HG03064 (cell line): ENCODE data around the gene MRO.
"Not testable (repeated sequence)": the region's sequence is repeated elsewhere in the genome, so short reads cannot be mapped to it uniquely, and the experiment has no call there.

Source experiments
- ATAC-seq: cut with Tn5 transposase; IDR thresholded peaks from one replicate; pipeline ENCODE4 v1.9.1; 2021; ENCODE audit warnings: low read depth; ENCODE audit not compliant: unreplicated experiment

The MRO gene

DNA sequence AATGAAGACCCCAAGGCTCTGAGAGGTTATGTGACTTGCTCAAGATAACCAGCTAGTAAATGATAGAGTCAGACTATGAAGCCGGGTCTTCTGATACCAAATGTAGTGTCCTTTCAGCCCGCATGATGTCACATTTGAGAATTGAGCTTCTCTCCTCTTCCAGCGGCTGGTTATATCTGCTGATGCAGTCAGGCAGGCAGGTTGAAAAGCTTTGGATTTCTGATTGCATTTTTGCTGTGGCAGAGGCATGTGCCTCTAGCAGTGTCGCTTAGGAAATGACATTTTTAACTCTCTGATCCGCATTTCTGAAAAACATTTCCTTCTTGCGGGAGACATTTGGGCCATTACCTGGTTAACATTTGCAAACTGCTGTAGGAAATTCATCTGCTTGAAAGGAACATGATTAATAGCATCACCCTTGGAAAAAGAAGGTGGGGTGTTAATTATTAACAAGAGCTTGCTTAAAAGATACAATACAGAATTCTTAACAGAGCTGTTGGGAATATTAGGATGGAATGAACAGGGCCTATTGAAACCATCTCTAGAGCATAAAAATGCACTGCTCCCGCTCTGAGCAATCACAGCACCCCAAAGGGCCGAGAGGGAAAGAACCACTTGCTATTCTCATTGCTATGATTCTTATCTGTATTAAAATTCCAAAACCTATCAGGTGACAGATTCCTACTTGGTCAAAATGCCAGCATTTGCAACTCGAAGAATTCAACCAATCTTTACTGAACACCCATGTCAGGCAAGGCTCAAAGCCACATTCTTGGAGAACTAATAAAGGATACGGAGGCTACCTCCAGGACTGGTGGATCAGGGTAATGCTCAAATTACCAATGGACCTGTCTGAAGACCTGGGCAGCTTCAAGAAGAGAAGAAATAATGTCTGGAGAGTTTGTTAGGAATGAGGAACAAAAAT lies 25.9 kb downstream of the MRO start:
- ATAC-seq: no peak

DNA sequence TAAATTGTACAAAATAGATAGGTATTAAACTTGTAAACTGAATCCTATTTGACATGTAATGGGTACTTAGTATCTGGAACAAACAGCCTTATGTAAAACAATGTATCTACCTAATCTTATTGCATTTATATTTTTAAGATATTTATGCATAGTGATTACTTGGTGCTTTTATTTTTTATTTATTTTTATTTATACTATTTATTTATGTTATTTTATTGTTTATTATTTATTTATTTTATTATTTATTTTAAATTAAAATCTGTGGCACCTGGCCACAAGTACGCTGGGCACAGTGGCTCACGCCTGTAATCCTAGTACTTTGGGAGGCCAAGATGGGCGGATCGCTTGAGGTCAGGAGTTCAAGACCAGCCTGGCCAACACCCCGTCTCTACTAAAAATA lies 26.9 kb downstream of the MRO start:
- no peak for ATAC-seq

DNA sequence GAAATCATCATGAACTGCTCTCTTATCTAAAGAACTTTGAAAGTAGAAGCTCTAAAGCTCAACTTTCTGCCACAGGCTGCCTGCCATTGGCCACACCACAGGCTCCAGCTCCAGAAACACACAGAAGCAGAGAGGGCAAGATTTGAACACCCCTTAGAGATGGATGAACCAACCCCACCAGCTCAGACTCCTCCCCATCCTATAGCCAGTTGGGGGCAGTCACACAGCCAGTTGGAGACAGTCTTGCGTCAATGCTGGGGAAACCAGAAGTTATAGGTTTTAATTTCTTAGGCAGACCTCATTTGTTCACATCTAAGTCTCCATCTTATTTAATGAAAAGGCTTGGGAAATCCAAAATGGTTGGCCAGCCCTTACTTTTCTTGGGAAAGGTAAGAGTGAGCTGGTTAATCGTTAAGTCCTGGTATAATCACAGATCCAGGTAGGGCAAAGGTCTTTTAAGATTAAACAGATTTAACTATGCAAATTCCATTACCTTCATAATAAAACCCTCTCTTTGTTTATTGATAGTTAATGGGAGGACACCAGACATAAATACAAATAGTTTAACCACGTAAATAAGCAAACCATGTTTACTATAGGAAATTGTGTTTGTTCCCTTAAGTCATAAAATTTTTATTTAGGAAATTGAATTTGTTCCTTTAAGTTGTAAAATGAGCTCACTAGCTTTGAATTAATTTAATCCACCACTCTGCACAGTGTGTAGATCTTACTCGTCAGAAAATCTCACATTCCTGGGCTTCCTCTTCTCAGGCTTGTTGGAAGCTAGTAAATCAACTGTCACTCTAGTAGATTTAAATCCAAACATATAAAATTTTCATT lies 28.0 kb downstream of the MRO start:
- no peak for ATAC-seq

DNA sequence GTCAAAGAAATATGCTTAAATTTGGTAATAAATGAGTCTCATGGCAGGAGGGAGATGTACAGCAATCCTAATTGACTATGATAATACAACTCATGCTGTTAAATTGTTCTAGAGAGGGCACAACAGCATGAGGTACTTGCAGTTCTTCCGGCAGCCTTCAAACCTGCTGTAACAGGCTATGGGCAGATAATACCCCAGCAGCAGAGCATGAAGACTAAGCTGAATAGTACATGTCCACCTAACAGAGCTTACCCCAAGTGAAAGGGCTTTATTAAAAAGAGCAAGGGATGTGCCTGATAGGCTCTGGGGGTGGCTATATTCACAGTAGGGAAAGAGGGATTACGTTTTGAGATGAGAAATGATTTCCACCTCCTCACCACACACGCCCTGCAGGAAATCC lies 28.9 kb downstream of the MRO start:
- ATAC-seq: no peak

DNA sequence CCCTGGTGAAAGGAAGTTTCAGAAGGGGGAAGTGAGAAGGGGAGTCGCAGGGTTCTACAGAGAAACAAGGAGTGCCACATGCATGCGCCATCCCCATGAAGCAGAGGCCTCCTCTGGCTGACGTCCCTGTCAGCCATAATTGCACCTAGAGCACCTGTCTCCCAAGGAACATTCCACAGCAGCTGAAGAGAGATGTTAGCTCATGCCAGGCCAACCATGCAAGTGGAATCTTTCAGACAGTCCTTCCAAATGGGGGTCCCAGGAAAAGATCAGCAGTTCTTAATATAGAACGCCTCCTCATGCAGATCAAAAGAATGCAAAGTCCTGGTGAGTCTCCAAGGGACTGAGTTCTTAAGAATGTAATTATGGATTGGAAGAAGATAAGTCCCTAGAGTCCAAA lies 29.6 kb downstream of the MRO start:
- no peak for ATAC-seq

DNA sequence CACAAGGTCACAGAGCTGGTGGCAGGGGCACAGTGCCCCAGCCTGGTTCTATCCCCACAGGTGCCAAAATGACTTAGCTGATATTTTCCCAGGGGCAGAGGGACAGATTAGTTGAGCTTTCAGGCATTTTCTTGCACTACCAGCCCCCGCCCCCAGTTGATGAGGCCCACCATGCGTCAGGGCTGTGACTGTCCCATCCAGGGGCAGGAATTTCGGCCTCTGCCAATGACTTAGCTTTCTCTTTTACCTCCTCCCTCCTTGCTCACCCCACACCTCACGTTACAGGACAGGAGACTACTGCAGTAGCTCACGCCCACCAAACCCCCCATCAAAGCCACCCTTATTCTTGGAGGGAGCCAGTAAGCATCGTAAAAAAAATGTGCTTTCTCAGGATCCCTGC lies 31.5 kb downstream of the MRO start:
- no peak for ATAC-seq

DNA sequence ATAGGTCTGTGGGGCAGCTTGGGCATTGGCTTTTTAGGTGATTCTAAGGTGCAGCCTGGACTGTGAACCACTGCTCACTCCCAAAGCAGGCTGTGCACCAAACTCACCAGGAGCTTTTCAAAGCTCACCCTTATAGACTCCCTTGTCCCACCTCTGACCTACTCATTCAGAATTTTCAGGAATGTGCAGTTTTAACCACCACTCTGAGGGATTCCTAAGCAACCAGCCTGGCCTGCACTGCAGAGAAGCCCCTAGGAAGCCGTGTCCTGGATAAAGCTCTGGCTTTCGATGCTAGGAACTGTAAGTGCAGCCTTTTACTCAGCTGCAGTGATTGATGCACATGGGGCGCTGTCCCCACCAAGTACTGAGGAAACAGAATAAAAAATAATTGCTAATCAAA lies 33.0 kb downstream of the MRO start:
- no peak for ATAC-seq

DNA sequence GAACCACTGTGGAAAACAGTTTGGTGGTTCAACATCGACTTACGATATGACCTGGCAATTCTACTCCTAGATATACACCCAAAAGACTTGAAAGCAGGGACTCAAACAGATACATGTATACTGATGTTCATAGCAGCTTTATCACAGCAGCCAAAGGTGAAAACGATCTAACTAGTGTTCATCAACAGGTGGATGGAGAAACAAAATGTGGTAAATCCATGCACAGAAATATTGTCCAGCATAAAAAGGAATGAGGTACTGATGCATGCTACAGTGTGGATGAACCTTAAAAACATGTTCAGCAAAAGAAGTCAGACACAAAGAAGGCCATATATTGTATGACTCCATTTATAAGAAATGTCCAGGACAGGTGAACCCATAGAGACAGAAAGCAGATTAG lies 36.3 kb downstream of the MRO start:
- no peak for ATAC-seq

DNA sequence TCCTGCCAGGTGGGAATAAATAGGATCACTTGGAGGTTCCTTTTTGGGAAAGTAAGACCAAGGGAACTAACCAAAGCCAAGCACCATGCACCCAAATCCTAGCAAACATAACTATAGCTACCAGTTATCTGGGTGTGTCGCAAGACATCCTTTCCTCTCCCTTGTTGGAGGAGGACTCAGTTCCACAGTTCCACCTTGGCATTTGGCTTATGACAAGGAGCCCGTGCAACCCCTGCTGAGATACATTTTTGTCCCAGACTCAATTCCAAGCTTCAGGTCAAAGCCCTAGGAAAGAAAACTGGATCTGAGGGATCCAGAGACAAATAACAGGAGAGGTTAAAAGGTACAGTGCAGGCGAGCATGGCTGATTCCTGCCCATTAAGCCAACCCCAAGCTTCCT lies 40.8 kb downstream of the MRO start:
- not testable (repeated sequence) for ATAC-seq

DNA sequence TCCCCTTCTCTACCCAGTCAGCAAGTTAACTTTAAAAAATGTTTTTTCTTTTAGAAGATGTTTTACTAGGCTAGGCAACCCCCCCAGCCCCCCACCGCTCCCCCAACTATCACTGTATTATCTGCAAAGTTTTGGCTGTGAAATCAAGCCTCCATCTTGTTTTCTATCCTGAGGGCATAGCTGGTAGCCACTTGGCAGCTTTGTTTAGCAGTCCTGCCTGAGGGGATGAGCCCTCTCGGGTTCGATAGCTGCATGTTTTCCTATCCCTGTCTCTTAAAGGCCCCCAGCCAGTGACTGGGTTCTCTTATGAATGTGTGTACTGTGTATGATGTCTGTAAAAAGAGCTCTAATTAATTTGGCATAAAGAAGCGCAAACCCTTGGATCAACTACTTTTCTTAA lies 43.4 kb downstream of the MRO start:
- no peak for ATAC-seq

DNA sequence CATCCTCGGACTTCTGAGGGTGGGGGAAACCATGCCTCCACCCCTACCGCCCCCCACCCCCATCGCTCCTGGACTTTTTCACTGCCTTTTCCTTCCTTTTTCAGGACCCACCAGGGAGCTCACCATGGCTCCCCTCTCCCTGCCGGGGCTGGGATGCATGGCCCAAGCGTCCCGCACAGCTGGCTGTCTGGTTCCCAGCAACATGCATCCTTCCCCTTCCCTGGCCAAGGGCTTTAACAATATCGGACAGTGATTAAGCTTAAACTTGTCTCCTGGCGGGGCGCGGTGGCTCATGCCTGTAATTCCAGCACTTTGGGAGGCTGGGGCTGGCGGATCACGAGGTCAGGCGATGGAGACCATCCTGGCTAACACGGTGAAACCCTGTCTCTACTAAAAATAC lies 44.1 kb downstream of the MRO start:
- ATAC-seq: no peak

DNA sequence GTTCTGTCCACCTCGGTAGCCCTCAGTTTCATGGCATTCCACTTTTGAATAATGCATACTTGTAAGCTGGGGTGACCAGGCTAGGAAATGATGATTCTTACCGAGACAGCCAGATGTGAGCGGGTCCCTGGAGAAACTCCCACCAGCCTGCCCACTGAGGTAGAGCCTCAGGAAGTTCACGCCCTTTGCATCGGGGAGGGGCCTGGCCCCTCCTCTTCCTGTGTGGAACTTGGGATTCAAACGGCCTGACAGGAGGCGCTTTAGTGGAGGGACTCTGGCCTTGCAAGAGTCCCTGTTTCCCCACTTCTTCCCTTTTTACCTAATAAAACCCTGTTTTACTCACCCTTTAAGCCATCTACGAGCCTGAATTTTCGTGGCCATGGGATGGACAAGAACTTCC lies 44.6 kb downstream of the MRO start:
- ATAC-seq: no peak

DNA sequence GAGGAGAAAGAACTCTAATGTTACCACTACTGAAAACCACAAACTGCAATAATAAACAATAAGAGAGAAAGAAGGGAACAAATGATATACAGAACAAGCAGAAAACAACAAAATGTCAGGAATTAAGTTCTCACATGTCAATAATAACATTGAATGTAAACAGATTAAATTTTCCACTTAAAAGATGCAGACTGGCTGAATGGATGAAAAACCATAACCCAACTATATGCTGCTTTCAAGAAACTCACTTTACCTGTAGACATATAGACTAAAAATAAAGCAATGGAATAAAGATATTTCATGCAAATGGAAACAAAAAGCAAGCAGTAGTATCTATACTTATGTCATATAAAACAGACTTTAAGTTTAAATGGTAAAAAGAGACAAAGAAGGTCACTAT lies 50.4 kb downstream of the MRO start:
- ATAC-seq: no peak

DNA sequence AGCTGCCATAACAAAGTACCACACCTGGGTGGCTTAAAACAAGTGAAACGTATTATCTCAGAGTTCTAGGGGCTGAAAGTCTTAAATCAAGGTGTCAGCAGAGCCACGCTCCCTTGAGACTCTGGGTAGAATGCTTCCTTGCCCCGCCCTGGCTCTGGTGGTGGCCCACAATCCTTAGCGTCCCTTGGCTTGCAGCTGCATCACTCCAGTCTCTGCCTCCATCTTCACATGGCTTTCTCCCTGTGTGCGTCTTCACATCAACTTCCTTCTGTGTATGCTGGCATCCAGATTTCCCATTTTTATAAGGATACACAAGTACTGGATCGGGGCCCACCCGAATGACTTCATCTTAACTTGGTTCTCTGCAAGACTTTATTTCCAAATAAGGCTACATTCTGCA lies 62.5 kb downstream of the MRO start:
- ATAC-seq: no peak

DNA sequence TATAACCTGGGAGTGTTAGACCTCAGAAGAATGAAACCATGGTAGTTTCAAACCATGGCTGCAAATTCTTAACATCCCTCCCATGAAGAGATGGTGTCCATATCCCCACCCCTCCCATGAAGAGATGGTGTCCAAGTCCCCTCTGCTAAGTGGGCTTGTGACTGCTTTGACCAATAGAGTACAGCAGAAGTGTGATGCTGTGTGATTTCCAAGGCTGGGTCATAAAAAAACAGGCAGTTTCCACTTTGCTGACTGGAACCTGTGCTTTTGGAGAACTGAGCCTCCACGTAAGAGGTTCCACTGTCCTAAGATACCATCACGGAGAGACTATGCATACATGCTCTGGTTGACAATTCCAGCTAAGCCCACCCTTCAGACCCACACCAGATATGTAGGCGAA lies 65.5 kb downstream of the MRO start:
- ATAC-seq: no peak

DNA sequence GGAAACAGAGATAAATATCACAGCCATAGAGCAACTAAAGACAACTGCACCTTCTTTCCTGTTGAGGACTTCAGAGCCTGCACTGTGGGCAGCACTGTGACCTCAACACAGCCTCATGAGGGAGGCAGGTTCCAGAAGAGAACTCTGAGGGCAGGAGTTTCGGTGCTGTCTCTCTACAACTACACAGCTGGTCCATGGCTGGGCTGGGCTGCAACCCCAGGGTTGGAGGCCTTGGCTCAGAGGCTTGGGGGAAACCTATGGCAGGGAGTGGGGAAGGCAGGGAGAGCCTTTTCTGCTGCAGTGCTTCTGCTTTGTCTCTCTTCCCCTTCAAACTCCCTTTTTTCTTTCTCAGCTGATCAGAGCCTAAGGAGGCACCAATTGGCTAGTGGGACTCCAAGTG lies 66.5 kb downstream of the MRO start:
- no peak for ATAC-seq

DNA sequence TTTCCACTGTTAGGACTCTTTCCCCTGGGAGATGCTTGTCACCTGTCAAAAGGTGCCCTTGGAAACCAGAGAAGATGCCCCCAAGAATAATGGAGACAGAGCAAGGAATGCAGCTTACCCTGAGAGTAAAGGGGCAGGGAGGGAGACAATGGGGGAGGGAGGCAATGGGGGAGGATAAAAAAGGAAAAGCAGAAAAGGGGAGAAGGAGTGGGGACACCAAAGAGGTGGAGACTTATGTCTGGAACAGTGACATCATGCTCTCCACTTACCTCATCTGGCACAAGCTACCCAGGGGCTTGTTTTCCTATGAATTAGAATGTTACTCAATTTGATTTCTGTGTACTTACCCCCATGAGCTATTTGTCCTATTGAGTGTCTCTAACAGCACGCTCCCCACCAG lies 67.9 kb downstream of the MRO start:
- ATAC-seq: no peak

DNA sequence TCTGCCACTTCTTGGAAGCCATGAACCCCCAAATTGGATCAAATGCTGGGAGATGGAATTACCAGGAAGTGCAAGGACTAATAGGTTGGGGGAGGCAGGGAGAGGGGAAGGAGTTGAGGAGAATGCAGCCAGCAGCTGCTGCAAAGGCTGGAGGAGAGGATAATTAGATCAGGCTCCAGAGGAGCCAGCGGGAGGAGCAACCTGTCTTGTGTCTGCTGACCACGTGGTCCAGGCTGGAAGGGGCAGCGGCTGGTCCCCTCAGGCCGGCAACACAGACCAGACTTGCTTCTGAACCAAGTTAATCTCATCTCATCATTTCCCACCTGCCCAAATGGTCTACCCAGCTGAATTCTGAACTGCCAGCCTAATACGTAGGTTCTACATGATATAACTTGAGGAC lies 68.3 kb downstream of the MRO start:
- ATAC-seq: no peak

DNA sequence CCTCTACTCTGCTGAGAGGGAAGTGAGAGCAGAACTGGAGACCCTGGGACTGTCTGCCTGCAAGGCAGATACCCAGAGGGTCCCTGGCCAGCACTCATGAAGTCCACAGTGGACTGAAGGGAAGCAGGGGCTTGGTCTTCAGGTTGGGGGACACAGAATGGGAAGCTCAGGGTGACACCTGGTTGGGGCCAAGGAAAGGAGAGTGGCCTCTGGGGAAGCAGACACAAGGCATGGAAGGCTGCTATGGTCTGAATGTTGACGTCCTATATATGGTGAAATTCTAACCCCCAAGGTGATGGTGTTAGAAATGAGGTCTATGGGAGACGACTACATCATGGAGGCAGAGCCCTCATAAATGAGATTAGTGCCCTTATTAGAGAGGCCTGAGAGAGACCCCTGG lies 69.3 kb downstream of the MRO start:
- no peak for ATAC-seq

DNA sequence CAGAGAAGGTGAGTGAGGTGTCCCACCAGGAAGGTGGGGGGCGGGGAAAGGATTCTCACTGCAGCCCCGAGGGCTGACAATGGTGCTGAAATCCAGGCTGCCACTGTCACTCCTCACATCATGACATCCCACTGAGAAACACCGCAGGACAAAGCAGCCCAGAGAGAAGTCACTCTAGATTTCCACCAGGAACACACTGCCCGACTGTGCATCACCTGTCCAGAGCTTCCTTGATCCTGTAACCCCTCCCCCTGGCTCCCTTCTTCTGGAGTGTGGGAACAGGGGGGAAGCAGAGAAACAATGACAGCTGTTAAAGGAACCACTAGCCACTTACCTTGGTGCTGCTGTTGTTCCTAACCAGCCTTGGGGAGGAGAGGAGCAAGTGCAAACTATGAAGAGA lies 69.9 kb downstream of the MRO start:
- ATAC-seq: no peak

DNA sequence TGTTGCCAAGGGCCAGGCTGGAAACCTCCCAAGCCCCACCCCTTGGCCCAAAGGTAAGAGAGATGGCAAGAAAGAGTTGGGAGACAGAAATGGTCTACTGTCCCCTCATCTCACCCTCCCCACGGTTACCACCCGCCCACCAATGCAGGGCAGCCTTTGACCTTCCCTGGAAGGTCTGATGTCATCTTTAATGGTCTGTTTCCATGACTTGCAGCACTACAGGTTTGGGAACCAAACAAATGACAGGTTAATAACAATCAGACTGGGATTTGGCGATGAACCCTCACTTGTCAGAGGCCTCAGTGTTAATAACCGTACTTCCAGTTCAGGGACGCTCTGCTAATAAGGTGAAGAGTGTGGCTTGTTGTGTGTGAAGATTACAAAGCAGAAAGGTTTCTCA lies 70.4 kb downstream of the MRO start:
- ATAC-seq: no peak
